ENCODE data around the gene TSFM. TPM values are rescaled to one million over a fixed set of nuclear protein-coding genes. Genes with fewer than 3 reads are reported as not detected.

The TSFM gene
- total RNA-seq, 1 donor from 2014 or later = 18.1 TPM

DNA sequence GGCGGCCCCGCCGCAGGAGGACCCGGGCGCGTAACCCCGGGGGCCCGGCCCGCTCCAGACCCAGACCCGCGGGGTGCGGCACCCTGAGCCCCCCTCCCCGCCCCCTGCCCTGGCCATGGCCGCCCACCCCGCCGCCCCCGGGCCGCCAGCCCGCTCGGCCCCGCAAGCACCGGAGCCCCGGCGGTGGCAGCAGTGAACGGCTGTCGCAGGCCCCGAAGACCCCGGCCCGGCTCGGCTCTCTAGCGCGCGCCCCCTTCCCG lies 27.5 kb upstream of the TSFM start:
- no peak for DNase-seq (ENCODE audit: low spot score)
- H3F3A ChIP-seq (ENCODE audit: low read depth) = peaks cover 36% of the 10 kb centered on the region
- H4K20me1 ChIP-seq (ENCODE audit: low read depth) = peaks cover 43% of the 10 kb centered on the region
- peaks cover 21% of the 10 kb centered on the region for H3K79me2 ChIP-seq (ENCODE audit: low read depth)
- H3K4me1 Mint-ChIP-seq = peaks cover 50% of the 10 kb centered on the region
- peak overlapping the region; percentile 66 for H3K4me3 ChIP-seq
- peaks cover 31% of the 10 kb centered on the region for H3K4me1 ChIP-seq
- H3K4me3 Mint-ChIP-seq = no peak overlapping the region
- H2AFZ ChIP-seq (replicated peaks) = no peak overlapping the region
- H3K9me3 ChIP-seq (ENCODE audit: low read depth) = no peaks in the 10 kb centered on the region
- no peak overlapping the region for H3K27ac Mint-ChIP-seq
- no peaks in the 10 kb centered on the region for H3K36me3 ChIP-seq
- no peak for TF ChIP-seq EZH2 (IDR thresholded peaks at IDR 0.05)
- no peak for TF ChIP-seq EZH2phosphoT487 (IDR thresholded peaks at IDR 0.05)
- TF ChIP-seq, protein P1, sequence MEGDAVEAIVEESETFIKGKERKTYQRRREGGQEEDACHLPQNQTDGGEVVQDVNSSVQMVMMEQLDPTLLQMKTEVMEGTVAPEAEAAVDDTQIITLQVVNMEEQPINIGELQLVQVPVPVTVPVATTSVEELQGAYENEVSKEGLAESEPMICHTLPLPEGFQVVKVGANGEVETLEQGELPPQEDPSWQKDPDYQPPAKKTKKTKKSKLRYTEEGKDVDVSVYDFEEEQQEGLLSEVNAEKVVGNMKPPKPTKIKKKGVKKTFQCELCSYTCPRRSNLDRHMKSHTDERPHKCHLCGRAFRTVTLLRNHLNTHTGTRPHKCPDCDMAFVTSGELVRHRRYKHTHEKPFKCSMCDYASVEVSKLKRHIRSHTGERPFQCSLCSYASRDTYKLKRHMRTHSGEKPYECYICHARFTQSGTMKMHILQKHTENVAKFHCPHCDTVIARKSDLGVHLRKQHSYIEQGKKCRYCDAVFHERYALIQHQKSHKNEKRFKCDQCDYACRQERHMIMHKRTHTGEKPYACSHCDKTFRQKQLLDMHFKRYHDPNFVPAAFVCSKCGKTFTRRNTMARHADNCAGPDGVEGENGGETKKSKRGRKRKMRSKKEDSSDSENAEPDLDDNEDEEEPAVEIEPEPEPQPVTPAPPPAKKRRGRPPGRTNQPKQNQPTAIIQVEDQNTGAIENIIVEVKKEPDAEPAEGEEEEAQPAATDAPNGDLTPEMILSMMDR (IDR thresholded peaks at IDR 0.05) = no peak
- H3K27me3 ChIP-seq = peaks cover 29% of the 10 kb centered on the region
- no peak overlapping the region for H3K27ac ChIP-seq
- peak overlapping the region; percentile 95 for H3K4me2 ChIP-seq
- H3K9me3 Mint-ChIP-seq = peaks cover 3% of the 10 kb centered on the region
- H3K9ac ChIP-seq = no peak overlapping the region
- peaks cover 24% of the 10 kb centered on the region for H3K36me3 Mint-ChIP-seq
- H3K27me3 Mint-ChIP-seq (ENCODE audit: insufficient read depth, low read depth) = peaks cover 40% of the 10 kb centered on the region

DNA sequence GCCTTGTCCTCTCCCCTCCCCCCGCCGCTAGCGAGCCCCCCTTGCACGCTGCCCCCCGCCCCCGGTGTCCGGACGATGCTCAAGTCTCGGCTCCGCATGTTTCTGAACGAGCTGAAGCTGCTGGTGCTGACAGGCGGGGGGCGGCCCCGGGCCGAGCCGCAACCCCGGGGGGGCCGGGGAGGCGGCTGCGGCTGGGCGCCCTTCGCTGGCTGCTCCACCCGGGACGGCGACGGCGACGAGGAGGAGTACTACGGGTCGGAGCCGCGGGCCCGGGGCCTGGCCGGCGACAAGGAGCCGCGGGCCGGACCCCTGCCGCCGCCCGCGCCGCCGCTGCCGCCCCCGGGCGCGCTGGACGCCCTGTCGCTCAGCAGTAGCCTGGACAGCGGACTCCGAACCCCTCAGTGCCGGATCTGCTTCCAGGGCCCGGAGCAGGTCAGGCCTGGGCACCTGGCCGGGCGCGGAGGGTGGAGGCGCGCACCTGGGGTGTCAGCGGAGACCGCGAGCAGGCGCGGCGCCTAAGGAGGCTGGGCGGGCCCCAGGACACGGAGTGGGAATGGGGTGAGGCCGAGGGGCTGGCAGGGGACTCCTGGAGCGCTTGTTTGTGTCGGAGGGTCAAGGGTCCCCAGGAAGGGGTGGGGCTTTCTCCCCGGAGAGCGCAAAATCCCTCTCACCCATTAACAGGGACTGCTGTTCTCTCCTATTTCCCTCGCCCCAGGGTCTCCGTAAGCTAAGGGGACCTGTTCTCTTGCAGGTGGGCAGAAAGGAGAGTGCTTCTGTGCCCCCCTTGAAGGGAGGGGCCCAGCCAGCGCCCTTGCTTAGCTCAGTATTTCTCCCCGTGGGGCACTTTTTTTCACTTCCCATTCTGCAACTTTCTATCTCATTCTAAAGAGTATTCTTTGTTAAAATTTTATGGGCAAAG lies 26.9 kb upstream of the TSFM start:
- no peak overlapping the region for H3K27ac Mint-ChIP-seq
- H2AFZ ChIP-seq (replicated peaks) = no peak overlapping the region
- H3K9ac ChIP-seq = no peak overlapping the region
- peak; percentile 50 for DNase-seq (ENCODE audit: low spot score)
- peak overlapping the region; percentile 89 for H3K4me3 Mint-ChIP-seq
- no peaks in the 10 kb centered on the region for H3K9me3 ChIP-seq (ENCODE audit: low read depth)
- H3K79me2 ChIP-seq (ENCODE audit: low read depth) = peaks cover 15% of the 10 kb centered on the region
- peaks cover 3% of the 10 kb centered on the region for H3K9me3 Mint-ChIP-seq
- H3K27me3 ChIP-seq = peaks cover 29% of the 10 kb centered on the region
- peaks cover 36% of the 10 kb centered on the region for H3F3A ChIP-seq (ENCODE audit: low read depth)
- peaks cover 18% of the 10 kb centered on the region for H3K36me3 Mint-ChIP-seq
- peaks cover 49% of the 10 kb centered on the region for H4K20me1 ChIP-seq (ENCODE audit: low read depth)
- peaks cover 40% of the 10 kb centered on the region for H3K27me3 Mint-ChIP-seq (ENCODE audit: insufficient read depth, low read depth)
- H3K4me1 ChIP-seq = peaks cover 31% of the 10 kb centered on the region
- H3K4me3 ChIP-seq = peak overlapping the region; percentile 66
- TF ChIP-seq EZH2phosphoT487 (IDR thresholded peaks at IDR 0.05) (no peak), EZH2 (IDR thresholded peaks at IDR 0.05) (no peak)
- TF ChIP-seq, protein P1 (IDR thresholded peaks at IDR 0.05) = no peak
- peaks cover 45% of the 10 kb centered on the region for H3K4me1 Mint-ChIP-seq
- peak overlapping the region; percentile 95 for H3K4me2 ChIP-seq
- H3K27ac ChIP-seq = no peak overlapping the region
- H3K36me3 ChIP-seq = no peaks in the 10 kb centered on the region

DNA sequence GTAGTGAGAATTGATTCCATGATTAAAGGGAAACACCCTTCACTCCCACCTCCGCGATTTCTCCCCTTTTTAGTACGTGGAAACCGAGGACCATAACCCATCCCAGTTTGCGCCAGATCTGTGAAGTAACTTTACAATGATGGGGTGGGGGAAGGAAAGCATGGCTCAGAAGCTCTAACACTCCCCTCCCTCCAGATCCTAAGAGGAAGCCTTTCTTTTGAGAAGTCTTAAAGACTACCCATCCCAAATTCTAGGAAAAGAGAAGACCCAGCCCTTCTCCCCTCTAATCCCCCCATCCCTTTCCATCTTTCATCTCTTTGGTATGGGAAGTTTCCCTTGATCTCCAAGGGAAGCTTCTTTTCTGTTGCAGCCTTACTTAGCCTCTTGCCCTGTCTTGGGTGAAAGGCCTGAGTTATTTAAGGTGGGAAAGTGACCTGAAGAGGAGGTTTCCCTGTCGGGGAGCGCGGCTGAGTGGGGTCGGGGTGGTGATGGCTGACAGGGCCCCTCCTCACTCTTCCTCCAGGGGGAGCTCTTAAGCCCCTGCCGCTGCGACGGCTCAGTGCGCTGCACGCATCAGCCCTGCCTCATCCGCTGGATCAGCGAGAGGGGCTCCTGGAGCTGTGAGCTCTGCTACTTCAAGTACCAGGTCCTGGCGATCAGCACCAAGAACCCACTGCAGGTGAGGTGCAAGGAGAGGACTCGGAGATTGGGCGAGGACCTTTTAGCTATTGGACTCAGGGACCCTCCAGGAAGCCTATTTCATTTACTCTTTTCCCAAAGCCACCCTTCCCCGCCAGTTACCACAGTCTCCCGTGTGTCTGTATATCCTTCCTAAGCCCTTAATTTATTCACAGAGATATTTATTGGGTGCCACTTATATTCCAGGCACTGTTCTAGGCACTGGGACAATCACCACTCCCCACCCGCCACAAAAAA lies 25.9 kb upstream of the TSFM start:
- Histone ChIP-seq H2AFZ (replicated peaks) (no peak overlapping the region), H3K27ac (no peak overlapping the region), H3K4me2 (peak overlapping the region; percentile 95), H3K9me3 (ENCODE audit: low read depth) (no peaks in the 10 kb centered on the region), H4K20me1 (ENCODE audit: low read depth) (peaks cover 59% of the 10 kb centered on the region), H3K79me2 (ENCODE audit: low read depth) (peaks cover 5% of the 10 kb centered on the region), H3K36me3 (no peaks in the 10 kb centered on the region), H3K4me1 (peaks cover 26% of the 10 kb centered on the region), H3K4me3 (peak overlapping the region; percentile 66), H3F3A (ENCODE audit: low read depth) (peaks cover 36% of the 10 kb centered on the region), H3K27me3 (peaks cover 29% of the 10 kb centered on the region), H3K9ac (no peak overlapping the region)
- peaks cover 36% of the 10 kb centered on the region for H3K4me1 Mint-ChIP-seq
- H3K4me3 Mint-ChIP-seq = peak overlapping the region; percentile 89
- peak; percentile 86 for DNase-seq (ENCODE audit: low spot score)
- H3K36me3 Mint-ChIP-seq = peaks cover 13% of the 10 kb centered on the region
- peak overlapping the region; percentile 76 for H3K27ac Mint-ChIP-seq
- TF ChIP-seq, protein P1 (IDR thresholded peaks at IDR 0.05) = peak; percentile 82
- TF ChIP-seq EZH2phosphoT487 (IDR thresholded peaks at IDR 0.05) (peak; percentile 65), EZH2 (IDR thresholded peaks at IDR 0.05) (peak; percentile 77)
- H3K27me3 Mint-ChIP-seq (ENCODE audit: insufficient read depth, low read depth) = peaks cover 37% of the 10 kb centered on the region
- H3K9me3 Mint-ChIP-seq = peaks cover 3% of the 10 kb centered on the region
